Hematopoietic multipotent progenitor cell treated with erythropoietin and hydrocortisone succinate and interleukin-3 and kit ligand, for 15 days (in vitro differentiated cells): Measurements from ENCODE around the gene STX8.
"Not testable (repeated sequence)": the region's sequence is repeated elsewhere in the genome, so short reads cannot be mapped to it uniquely, and the experiment has no call there.

Experiments used
- DNase-seq: peaks from one replicate; pipeline ENCODE4 v3.0.0-alpha.2; 2015; ENCODE audit warnings: low spot score

Gene STX8

DNA sequence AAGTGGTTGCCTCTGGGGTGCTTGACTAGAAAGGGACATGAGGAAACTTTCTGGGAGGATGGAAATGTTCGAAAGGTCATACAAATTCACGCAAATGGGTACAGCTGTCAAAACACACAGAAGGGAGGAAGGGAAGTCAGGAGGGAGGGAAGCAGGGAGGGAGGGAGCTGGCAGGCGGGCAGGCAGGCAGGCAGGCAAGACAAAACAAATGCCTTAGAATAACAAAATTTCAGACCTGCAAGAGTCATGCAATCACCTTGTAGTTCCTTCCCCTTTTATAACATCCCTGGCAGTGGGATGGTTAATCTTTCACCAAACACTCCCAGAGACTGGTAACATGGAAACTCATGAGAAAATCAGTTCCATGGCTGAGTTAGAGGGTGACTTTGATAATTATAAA lies 189.2 kb downstream of the STX8 start:
- DNase-seq = no peak

DNA sequence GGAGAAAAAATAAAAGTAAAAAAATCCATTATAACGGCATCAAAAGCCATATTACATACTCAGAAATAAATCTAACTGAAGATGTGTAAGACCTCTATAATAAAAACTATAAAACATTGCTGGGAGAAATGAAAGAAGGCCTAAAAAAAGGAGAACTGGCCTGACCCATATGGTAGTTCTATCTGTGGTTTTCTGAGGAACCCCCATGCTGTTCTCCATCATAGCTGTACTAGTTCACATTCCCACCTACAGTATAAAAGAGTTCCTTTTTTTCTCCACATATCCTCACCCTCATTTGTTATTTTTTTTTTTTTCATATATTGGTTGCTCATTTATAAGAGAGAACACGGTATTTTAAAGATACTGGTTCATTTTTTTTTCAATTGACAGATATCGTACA lies 191.8 kb downstream of the STX8 start:
- DNase-seq = no peak

DNA sequence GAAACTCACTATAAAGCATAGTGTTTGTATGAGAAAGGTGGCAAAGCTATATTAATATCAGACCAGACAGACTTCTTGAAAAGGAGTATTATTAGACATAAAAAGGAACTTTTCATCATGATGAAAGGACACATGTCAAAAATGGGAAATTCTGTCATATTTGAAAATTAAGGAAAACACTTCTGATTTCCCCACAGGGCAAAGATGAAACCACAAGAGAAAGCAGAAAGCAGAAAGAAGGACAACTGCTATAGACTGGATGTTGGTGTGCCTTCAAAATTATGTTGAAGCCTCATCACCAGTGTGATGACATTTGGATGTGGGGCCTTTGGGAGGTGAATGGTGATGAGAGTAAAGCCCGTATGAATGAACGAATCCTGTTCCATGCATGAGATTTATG lies 193.0 kb downstream of the STX8 start:
- no peak for DNase-seq

DNA sequence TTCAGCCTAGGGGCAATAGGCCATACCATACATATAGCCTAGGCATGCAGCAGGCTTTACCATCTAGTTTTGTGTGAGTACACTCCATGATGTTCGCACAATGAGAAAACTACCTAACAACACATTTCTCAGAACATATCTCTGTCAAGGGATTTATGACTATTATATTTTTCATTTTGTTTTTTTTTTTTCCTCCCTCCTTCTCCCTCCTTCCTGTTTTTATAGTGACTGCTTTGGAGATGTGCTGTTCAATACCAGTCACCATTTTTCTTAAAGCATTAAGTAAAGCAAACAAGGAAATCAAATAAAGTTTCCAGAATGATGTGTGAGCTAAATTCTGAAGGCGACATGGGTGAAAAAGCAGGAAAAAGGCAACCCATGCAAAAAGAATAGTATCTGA lies 194.6 kb downstream of the STX8 start:
- DNase-seq = no peak

DNA sequence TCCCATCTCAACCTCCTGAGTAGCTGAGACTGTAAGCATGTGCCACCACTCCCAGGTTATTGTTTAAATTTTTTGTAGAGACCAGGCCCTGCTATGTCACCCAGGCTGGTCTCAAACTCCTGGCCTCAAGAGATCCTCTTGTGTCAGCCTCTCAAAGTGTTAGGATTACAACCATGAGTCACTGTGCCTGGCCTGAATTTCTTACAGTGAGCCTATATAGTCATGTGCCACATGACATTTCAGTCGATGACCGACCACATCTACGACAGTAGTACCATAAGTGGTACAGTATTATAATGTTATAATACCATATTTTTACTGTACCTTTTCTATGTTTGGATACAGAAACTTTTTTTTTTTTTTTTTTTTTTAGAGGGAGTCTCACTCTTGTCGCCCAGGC lies 195.3 kb downstream of the STX8 start:
- no peak for DNase-seq

DNA sequence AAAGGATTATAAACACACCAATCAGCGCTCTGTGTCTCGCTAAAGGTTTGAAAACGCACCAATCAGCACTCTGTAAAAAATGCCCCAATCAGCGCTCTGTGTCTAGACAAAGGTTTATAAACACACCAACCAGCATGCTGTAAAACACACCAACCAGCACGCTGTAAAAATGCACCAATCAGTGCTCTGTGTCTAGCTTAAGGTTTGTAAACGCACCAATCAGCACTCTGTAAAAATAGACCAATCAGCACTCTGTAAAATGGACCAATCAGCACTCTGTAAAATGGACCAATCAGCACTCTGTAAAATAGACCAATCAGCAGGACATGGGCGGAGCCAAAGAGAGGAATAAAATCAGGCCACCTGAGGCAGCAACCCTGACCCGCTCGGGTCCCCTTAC lies 199.4 kb downstream of the STX8 start:
- not testable (repeated sequence) for DNase-seq

DNA sequence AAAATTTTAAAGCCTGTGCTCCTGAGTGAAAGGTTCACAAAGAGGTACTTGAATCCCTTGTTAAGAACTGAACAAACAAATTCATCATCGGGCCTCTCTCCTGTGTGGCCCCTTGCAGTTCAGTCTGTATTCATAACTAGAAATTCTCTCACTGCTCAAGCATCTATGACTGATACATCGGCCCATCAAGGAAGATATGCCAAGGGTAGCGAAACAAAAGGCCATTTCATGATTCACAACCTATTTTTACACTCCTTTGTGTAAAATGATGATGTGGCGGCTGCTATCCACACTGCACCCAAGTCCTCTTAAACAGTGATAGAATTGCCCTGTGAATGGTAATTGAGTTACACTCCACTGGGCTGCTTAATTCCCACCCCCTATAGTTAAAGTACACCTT lies 204.6 kb downstream of the STX8 start:
- no peak for DNase-seq

DNA sequence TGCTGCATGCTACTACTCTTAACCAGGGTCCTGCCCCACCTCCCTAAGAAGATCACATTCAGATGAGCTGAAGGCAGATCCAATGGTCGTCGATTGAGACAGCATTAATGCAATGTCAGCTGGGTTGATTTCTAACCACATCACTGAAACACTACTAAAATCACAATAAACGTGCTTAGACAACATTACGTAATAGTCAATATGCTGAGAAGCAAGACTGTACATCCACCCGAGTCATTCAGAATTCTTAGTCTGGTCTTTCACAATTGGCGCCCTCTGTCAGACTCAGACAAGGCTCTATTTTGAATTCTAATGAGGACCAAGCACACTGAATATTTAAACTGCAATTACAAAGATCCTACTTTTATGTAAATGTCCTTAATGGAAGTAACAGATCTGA lies 205.2 kb downstream of the STX8 start:
- DNase-seq = no peak

DNA sequence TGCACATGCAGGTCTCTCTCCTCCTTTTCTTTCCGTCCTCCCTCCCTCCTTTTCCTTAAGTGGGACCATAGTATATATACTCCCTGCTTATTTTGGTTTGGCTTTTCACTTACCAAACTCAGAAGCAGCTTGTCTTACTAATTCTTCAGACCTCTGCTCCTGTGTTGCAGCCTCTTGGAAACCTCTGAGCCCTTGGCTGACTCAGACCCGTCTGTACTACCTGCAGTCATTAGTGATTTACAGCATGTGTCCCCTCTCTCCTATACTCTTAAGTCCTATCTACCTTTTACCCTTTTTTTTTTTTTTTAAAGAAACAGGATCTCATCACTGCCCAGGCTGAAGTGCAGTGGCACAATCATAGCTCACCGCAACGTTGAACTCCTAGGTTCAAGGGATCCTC lies 207.0 kb downstream of the STX8 start:
- DNase-seq = no peak

DNA sequence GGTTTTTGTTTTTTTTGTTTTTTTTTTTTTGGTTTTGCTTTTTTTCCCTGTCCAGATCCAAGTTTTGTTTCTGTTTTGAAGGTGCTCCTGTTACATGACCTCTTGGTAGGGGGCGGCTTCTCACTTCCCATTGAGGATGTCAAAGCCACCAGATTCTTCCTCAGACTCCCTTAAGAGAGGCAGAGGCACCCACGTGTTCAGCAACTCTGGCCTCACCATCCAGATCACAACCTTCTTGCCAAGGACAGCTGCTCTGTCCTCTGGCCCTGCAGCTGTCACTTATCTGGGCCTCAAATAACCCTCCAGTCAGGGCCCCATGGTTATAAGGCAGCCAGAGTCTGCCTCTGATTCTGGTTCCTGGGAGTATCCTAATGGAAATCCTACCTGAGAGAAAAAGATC lies 208.5 kb downstream of the STX8 start:
- no peak for DNase-seq

DNA sequence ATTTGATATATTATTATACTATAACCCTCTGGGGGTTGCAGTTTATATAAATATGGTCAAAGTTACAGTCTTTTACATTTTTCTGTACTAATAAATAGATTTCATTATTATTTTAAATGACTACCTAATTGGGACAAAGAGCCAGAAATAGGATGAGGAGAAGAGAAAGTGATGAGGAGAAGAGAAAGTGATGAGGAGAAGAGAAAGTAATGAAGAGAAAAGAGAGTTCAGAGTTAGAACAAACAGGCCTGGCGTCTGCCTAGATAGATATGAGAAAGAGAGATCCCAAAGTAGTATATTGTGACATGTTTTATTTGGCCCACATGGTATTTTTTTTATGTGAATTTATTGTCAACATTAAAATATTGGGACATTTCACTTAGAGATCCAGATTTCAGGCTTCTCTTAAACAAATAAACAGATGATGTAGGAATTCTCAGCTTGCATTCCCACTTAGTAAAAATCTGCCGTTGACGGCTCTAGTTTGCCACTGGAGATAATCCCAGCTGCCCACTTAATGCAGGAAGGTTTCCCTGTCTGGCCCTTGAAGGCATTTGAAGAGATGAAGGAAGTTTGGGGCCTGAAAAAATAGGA lies 210.7 kb downstream of the STX8 start:
- no peak for DNase-seq

DNA sequence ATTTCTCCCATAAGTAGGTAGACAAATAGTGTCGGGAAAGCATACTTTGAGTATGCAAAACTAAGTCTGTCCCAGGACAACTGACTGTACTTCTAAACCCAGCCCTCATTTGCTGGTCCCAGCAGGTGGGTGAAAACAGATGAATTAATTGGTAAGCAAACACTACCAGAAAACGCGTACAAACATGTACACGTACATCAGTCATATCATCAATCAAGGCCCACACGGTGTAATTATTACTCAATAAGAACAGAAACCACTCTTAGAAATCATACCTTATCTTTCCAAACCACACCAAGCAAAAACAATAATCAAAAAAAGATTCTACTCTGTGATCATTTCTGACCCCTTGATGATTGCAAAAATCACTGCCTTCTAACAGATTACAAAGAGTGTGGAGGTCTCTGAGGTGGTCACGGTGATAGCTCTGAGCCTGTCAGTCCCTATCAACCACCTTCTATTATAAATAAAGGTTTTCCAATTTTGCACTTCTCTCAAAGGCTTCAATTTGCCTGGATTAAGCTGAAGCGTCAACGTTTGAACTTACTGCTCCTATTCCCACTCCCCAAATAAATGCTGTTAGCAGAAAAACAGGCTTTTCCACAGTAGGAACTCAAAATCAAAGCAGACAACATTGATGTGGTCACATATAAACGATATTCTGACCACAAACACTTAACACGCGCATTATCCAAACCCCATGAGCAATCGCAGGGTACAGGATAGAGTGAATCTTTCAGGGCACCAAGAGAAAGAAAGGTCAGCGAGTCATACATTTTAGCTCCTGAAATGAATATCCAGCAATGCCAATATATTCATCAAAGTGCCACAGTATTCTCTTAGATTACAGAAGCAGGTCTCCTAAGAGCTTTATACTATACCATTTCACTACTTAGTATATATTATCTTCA lies 211.9 kb downstream of the STX8 start:
- no peak for DNase-seq

DNA sequence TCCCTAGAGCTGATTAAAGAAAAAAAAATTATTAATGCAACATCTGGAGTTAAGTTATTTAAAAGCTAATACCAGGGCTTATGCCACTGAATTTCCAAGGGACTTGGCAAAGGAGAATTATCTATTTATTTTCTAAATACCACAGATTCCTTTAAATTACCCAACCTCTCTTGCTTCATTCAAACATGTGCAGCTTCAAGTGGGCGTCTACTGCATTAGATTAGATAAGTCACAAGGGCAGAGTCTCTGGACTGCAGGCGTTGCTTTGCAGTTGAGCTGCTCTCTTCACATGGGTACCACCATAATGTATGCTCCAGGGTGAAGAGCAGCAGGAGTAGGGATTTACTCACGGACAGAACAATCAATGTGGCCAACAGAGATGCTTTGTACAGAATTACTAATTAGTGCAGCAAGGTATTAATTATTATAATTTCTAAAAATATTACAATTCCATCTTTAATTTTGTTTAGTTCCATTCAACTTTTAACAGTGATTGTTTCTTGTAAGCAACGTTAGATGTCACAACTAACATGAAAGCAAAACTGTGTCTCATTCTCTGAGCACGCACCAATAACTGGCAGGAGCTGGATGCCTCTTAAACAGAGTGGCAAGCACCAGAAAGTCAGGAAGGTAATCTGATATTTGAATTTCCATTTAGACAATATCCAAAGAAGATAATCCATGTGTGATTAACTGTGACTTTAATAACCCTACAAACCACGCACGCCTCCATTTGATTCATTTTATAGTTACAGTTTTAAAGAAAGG lies 214.2 kb downstream of the STX8 start:
- DNase-seq = no peak

DNA sequence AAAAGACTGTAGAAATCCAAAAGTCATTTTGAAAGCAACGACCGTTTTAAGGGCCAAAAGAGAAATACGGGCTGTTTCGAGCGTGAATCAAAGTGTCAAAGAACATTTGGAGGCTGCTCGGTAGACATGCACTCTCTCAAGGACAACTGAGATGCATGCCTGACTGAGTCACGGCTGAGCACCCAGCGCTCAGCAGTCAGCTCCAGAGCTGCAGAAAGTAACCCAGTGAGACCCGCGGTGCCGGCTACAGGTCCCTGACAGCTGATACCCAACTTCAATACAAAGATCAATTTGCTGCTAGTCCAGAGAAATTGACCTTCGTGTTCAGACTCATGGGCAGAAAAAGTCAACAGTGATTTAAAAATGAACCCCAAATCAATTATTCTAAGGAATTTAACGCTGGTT lies 214.9 kb downstream of the STX8 start:
- no peak for DNase-seq

DNA sequence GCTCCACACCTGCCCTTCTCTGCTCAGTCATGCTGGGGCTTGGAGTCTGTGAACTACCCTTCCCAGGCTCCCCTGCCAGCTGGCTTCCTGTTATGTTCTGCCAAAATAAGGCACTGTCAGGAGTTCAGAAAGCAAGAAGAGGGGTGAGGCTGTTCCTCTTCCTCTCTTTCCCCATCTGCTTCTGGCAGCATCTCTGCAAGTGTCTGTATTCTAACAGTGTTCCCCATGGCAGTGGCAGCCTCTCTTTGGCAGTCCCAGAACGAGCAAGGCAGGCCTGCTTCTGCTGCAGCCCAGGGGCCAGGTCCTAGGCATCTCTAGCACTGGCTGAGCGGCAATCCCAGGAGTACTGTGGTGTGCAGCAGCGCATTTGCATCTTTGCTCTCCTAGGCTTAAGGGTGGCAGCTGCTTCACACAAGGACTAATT lies 219.1 kb downstream of the STX8 start:
- no peak for DNase-seq

DNA sequence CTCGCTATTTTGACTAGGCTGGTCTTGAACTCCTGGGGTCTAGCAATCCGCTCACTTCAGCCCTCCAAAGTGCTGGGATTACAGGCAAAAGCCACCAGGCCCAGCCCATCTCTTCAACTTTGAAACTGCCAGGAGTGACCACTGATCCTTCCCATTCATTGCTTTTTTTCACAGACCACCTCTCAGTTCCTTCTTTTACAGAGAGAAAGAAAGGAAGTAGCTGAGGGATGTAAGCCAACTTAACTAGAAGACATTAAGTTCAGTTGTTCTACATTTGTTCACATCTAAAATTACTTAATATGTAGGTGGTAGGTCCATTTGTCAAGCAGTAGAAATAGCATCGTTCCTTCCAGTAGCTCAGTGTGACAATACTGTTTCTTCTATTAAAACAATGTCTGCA lies 219.8 kb downstream of the STX8 start:
- no peak for DNase-seq

DNA sequence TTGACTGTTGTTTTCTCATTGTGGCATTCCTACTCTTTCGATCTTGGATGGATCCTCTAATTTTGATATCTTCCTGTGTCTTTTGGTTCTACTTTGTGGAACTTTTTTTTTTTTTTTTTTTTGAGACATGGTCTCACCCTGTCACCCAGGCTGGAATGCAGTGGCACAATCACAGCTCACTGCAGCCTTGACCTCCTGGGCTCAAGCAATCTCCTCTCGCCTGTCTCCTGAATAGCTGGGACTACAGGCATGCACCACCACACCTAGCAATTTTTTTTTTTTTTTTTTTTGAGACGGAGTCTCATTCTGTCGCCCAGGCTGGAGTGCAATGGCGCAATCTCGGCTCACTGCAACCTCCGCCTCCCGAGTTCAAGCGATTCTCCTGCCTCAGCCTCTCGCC lies 220.4 kb downstream of the STX8 start:
- DNase-seq = not testable (repeated sequence)

DNA sequence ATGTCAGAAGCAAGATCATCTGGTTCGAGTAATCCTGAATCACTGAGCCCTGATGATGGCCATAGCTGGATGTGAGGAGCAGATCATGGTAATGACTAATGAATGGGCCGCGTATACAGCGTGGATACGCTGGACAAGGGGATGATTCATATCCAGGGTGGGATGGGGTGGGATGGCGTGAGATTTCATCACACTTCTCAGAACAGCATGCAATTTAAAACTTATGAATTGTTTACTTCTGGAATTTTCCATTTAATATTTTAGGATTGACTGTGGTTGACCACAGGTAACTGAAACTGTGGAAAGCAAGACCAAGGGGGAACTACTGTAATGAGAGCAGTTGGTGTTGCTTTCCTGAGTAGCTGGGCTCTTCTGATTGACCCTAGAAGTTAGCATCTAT lies 225.5 kb downstream of the STX8 start:
- no peak for DNase-seq

DNA sequence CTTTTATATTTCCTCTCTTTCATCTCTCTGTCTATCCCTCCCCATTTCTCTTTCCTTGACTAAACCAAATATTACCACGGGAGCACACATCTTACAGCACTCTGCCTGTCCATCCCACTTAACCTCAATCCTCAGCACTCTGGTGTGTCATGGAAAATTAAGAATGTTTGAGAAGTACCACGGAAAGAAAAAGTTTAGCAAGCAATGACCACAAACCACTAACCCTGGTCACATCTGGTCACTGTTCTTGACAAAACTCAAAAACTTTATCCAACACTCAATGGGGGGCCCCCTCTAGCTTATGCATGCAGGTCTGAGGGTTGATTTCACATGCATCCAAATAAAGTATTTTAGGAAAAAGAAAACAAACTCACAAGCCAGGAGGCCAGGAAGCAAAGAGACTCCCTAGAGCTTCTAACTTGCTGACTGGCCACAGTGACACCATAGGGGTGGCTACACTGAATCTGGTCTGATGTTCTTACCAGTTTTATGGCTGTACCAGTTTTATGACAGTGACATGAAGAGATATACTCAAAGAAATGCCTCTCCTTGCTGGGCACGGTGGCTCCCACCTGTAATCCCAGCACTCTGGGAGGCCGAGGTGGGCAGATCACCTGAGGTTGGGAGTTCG lies 229.2 kb downstream of the STX8 start:
- no peak for DNase-seq

DNA sequence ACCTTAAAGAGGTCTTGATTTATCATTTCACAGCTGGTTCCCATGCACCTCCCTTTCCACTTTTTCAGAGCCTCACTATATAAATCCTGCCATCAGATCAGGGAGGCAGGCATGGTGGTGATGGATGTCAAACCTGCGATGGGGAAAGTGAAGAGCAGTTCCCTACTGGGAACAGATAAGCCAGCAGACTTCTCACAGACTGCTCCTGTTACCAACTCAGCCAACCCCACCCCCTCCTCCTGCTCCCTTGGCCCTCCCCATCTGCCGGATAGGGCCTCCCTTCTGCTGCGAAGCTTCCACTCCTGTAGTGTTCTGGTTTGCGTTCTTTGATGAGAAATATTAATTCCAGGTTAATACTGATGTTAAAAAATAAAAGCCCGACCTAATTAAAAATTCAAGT lies 232.1 kb downstream of the STX8 start:
- DNase-seq = no peak

DNA sequence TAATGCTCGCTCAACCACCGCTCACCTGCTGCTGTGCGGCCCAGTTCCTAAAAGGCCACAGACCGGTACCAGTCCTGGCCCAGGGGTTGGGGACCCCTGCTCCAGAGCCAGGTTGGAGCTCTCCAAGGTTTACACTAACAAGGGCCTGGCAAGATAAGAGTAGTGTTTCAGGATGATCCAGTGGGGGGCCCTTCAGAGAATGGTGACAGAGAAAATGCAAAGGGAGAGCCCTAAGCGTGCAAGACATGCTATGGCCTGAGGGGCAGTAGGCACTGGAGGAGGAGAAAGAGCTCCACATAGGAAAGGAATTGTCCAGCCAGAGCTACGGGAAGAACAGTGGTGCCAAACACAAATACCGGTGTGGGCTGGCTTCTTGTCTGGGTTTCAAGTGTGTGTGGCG lies 233.4 kb downstream of the STX8 start:
- DNase-seq = no peak

DNA sequence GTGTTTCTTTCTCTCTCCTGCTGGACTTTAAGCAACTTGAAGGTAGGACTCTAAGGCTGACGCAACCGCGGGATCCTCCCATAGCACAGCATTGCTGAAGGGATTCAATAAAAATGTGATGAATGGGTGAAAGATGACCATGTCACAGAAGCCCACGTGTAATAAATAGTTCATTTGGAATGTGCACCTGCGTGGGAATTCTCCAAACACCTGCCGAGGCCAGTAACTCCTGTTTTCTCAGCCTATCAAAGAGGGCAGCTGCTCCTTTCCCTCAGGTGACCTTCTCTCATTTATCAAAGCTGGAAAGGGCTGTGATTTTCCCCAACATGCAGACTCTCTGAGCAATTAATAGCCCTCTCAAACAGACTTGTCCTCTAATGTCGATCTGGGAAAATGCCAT lies 235.7 kb downstream of the STX8 start:
- DNase-seq = no peak

DNA sequence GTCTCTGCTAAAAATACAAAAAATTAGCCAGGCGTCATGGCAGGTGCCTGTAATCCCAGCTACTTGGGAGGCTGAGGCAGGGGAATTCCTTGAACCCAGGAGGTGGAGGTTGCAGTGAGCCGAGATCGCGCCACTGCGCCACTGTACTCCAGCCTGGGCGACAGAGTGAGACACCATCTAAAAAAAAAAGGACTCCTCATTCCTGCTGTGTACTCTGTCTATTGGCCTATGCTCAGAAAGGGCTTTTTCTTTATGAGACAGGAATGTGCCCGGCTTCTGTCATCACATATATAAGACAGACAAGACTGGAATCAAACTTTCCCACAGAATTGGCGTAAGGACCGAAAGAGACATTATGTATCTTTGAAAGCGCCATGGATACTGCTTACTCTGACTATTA lies 236.1 kb downstream of the STX8 start:
- DNase-seq = not testable (repeated sequence)
